HFF-Myc (cell line): ENCODE results near the gene NELL1.

Experiments used
- DNase-seq: peaks from one replicate; pipeline ENCODE4 v3.0.0-alpha.2; 2011; ENCODE audit warnings: low read depth; ENCODE audit errors: extremely low read depth
- H3K4me3 ChIP-seq: replicated peaks from 2 replicates; pipeline ENCODE4 v1.5.1; 2011; ENCODE audit warnings: low read depth, mild to moderate bottlenecking, control low read depth, low read length
- CTCF ChIP-seq: IDR thresholded peaks from 2 replicates; pipeline ENCODE4 v1.5.1; 2012; ENCODE audit warnings: mild to moderate bottlenecking, low read depth, low read length, control low read depth; ENCODE audit errors: missing control alignments

NELL1 gene

GRCh38 chr11:21321072-21321471 is 651.7 kb downstream of the NELL1 start:
- no peak for TF ChIP-seq CTCF
- H3K4me3 ChIP-seq: no peak overlapping the region
- DNase-seq: no peak

DNA sequence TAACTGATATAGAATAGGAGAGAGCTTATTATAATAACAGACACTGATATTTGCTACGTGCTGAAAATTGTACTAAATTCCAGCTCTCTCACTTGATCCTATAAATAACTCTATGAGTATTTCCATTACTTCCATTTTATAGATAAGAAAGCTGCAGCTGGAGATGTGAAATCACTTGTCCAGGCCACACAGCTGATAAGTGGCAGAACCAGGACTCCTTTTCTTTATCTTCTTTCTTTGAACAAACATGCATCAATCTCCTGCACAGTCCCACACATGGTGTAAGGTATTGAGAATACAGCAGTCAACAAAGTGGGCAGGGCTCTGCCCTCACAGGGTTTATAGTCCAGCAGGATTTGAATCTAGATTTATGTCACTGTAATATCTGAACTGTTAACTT is 652.1 kb downstream of the NELL1 start:
- TF ChIP-seq CTCF: no peak
- no peak for DNase-seq
- H3K4me3 ChIP-seq: no peak overlapping the region

GRCh38 chr11:21323617-21324016 is 654.2 kb downstream of the NELL1 start:
- TF ChIP-seq CTCF: no peak
- no peak overlapping the region for H3K4me3 ChIP-seq
- no peak for DNase-seq

GRCh38 chr11:21343204-21343603 is 673.8 kb downstream of the NELL1 start:
- DNase-seq: no peak
- H3K4me3 ChIP-seq: no peak overlapping the region
- no peak for TF ChIP-seq CTCF

DNA sequence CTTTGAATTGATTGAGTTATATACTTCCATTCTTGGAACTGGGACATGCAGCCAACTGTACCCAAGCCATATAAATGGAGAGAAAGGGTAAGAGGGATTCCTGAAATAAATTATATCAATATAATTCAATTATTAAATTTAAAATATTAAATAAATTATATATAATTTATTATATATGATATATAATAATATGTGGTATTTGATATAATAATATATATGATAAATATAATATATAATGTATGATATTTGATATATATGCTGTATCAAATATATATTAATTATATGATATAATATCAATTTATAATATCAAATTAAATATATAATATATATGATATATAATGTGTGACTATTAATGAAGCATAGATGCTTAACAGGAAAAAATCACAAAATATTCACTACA is 677.0 kb downstream of the NELL1 start:
- no peak overlapping the region for H3K4me3 ChIP-seq
- DNase-seq: no peak
- no peak for TF ChIP-seq CTCF

GRCh38 chr11:21350613-21351012 is 681.2 kb downstream of the NELL1 start:
- DNase-seq: no peak
- no peak for TF ChIP-seq CTCF
- no peak overlapping the region for H3K4me3 ChIP-seq

DNA sequence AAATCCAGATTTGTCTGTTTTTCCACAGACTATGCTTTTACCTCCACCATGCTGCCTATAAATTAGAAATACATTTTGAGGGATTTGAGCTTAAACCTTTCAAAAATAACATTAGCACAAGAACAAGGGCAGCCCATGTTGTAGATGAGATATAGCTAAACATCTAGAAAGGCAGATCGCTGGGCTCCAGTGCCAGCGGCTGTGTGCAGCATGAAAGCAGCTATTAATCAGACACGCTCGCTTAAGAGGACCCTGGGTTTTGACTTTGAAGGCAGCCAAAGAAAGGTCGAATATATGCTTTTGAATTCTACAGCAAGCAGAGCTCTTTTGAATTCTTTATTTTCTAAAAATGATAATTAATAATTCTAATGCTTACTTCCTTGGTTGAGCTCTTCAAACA is 684.0 kb downstream of the NELL1 start:
- no peak for TF ChIP-seq CTCF
- no peak overlapping the region for H3K4me3 ChIP-seq
- no peak for DNase-seq
